ENCODE measurements around the gene SYNE1. TPM values are rescaled to one million over a fixed set of nuclear protein-coding genes. Genes with fewer than 3 reads are reported as not detected.
A peak's percentile ranks its signal among the peaks of the same experiment; 100 is the strongest.

SYNE1 gene
- total RNA-seq, 1 donor from 2014 or later = 166 TPM

GRCh38 chr6:152270301-152270925 lies 366.7 kb downstream of the SYNE1 start:
- TF ChIP-seq CTCF (IDR thresholded peaks at IDR 0.05) = no peak
- peaks cover 23% of the 10 kb centered on the region for H3K4me1 ChIP-seq
- H3K27me3 ChIP-seq (ENCODE audit: low read depth) = no peaks in the 10 kb centered on the region
- H3K36me3 ChIP-seq = peaks cover 82% of the 10 kb centered on the region
- DNase-seq = no peak
- ATAC-seq = no peak
- H3K9me3 ChIP-seq = no peaks in the 10 kb centered on the region
- intact Hi-C loops (cut with DNase I) = no loop called here
- H3K4me3 ChIP-seq = no peak overlapping the region
- H3K27ac ChIP-seq = peak overlapping the region; percentile 26

GRCh38 chr6:152268846-152269442 lies 368.2 kb downstream of the SYNE1 start:
- H3K27me3 ChIP-seq (ENCODE audit: low read depth) = no peaks in the 10 kb centered on the region
- peaks cover 21% of the 10 kb centered on the region for H3K4me1 ChIP-seq
- no peak for TF ChIP-seq CTCF (IDR thresholded peaks at IDR 0.05)
- DNase-seq (no peak), ATAC-seq (no peak)
- intact Hi-C loops (cut with DNase I) = no loop called here
- H3K27ac ChIP-seq = no peak overlapping the region
- H3K4me3 ChIP-seq = no peak overlapping the region
- peaks cover 82% of the 10 kb centered on the region for H3K36me3 ChIP-seq
- H3K9me3 ChIP-seq = no peaks in the 10 kb centered on the region

DNA sequence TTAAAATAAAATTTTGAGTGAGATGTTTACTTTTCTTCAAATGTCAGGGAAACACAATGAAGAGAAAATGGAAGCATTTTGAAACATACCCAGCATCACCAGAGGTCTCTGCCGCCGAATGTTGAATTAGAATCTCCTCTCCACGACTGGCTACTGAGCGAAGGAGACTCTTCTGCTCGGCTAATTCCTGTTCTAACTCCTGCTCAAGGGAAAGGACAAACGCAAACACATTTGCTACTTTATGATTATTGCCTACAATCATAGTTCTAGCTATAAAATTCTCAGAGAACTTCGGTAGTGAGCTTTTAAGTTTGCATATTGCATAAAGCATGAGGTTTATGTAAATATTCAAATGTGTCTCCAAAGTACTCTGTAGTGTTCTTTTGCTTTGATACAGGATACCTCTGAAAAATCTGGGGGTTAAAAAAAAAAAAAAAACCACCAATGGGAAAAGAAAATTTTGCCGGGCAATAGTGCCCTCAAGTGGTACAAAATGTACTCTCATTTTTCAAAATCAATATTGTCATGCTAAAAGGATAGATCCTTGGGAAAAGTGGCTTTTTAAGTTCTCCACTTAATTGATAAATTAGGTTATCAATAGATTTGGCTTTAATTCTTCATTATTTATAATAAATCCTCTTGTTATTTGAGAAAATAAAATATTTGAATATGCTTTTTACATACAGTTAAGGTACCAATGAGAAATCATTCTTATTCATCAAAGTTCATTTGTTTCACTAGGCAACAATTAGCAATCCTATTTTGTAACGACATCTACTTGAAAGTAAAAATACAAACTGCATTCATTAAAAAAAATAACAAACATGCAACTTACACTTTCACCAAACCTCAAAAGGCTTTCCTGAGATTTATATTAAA lies 369.0 kb downstream of the SYNE1 start:
- H3K27me3 ChIP-seq (ENCODE audit: low read depth) = no peaks in the 10 kb centered on the region
- no peak for ATAC-seq
- peak; percentile 47 for TF ChIP-seq CTCF (IDR thresholded peaks at IDR 0.05)
- H3K27ac ChIP-seq = peak overlapping the region; percentile 10
- intact Hi-C loops (cut with DNase I) = no loop called here
- no peak overlapping the region for H3K4me3 ChIP-seq
- no peak for DNase-seq
- peaks cover 82% of the 10 kb centered on the region for H3K36me3 ChIP-seq
- no peaks in the 10 kb centered on the region for H3K9me3 ChIP-seq
- H3K4me1 ChIP-seq = peaks cover 14% of the 10 kb centered on the region

DNA sequence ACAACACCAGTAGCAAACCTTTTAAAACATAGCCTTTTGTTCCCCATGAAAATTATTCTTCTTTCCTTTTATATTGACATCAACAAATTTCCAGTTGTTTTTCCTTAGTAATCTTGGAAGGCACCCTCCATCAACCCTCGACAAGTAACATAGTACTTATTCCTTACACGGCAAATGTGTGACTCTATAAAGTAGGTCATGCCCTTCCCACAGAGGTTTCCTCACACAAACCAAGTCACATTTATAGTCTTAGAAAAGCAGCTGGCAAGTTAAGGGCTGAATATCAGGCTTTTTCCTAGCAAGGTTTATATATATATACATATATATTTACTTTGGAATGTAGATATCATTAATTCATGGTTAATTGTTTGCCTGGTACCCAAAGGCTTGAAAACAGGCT lies 371.5 kb downstream of the SYNE1 start:
- H3K4me1 ChIP-seq = peaks cover 7% of the 10 kb centered on the region
- no peaks in the 10 kb centered on the region for H3K27me3 ChIP-seq (ENCODE audit: low read depth)
- intact Hi-C loops (cut with DNase I) = no loop called here
- H3K4me3 ChIP-seq = no peak overlapping the region
- TF ChIP-seq CTCF (IDR thresholded peaks at IDR 0.05) = no peak
- peaks cover 84% of the 10 kb centered on the region for H3K36me3 ChIP-seq
- ATAC-seq (no peak), DNase-seq (no peak)
- H3K9me3 ChIP-seq = no peaks in the 10 kb centered on the region
- H3K27ac ChIP-seq = no peak overlapping the region

DNA sequence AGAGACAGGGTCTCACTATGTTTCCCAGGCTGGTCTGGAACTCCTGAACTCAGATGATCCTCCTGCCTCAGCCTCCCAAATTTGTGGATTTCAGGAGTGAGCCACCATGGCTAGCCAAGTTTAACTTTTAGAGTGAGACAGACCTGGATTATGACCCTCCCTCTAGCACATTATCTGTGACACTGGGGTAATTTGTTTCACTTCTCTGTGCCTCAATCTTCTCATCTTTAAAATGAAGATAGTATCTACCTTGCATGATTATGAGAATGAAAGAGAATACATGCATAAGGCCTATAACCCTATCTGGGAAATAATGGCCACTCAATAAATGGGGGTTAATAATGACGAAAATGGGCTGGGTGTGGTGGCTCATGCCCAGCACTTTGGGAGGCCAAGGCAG lies 373.6 kb downstream of the SYNE1 start:
- TF ChIP-seq CTCF (IDR thresholded peaks at IDR 0.05) = no peak
- no peak overlapping the region for H3K4me3 ChIP-seq
- intact Hi-C loops (cut with DNase I) = no loop called here
- H3K36me3 ChIP-seq = peaks cover 80% of the 10 kb centered on the region
- H3K4me1 ChIP-seq = peaks cover 11% of the 10 kb centered on the region
- ATAC-seq (no peak), DNase-seq (no peak)
- H3K9me3 ChIP-seq = no peaks in the 10 kb centered on the region
- no peaks in the 10 kb centered on the region for H3K27me3 ChIP-seq (ENCODE audit: low read depth)
- no peak overlapping the region for H3K27ac ChIP-seq

Measured in lower lobe of right lung (tissue), 2 donors.